ENCODE results near the gene DENND10. TPM values are rescaled to one million over a fixed set of nuclear protein-coding genes. Genes with fewer than 3 reads are reported as not detected.

Gene DENND10
- total and polyA plus RNA-seq, 4 donors, result 17.9 to 37.7 (median 27.3) TPM

GRCh38 chr10:119078422-119079179, 25.3 kb upstream of the DENND10 start:
- no peaks in the 10 kb centered on the region for H3K9me3 ChIP-seq (ENCODE audit: control insufficient read depth in 4 of 4, low read length in 3 of 4)
- peaks cover 8 to 24% (median 12%) of the 10 kb centered on the region in 4 donors for H3K4me1 ChIP-seq (ENCODE audit: control insufficient read depth in 4 of 4, insufficient read depth in 4 of 4, low read length in 3 of 4)
- DNase-seq (ENCODE audit: low spot score), result no peak
- WGBS, result 21% methylated on average over 10 of the region's 10 CpGs
- peak overlapping the region; percentile 99 to 100 for H3K27ac ChIP-seq (ENCODE audit: low read depth in 1 of 2, low read length in 2 of 2)
- no peaks in the 10 kb centered on the region for H3K27me3 ChIP-seq (ENCODE audit: control insufficient read depth in 4 of 4, insufficient read depth in 4 of 4, low read length in 3 of 4)
- peaks cover 0 to 1% (median 0%) of the 10 kb centered on the region in 4 donors for H3K36me3 ChIP-seq (ENCODE audit: control insufficient read depth in 4 of 4, insufficient read depth in 3 of 4, low read depth in 1 of 4, low read length in 3 of 4)
- peak overlapping the region; percentile 28 to 90 (median 80) for H3K4me3 ChIP-seq (ENCODE audit: low read depth in 1 of 3, low read length in 3 of 3)
- H3K9ac ChIP-seq (ENCODE audit: low read depth in 1 of 2, low read length in 2 of 2), result peak overlapping the region; percentile 95
- TF ChIP-seq SP1 (IDR thresholded peaks at IDR 0.05), result no peak
- no peak for TF ChIP-seq REST (IDR thresholded peaks at IDR 0.05)
- no peak for TF ChIP-seq HNF4A (conservative IDR thresholded peaks at IDR 0.05)
- TF ChIP-seq CTCF (IDR thresholded peaks at IDR 0.05; ENCODE audit: low read depth, low read length, missing input control), result no peak
- no peak for TF ChIP-seq FOXA2 (IDR thresholded peaks at IDR 0.05)
- no peak for TF ChIP-seq TAF1 (conservative IDR thresholded peaks at IDR 0.05)
- TF ChIP-seq RXRA (IDR thresholded peaks at IDR 0.05), result no peak
- no peak for TF ChIP-seq FOXA1 (IDR thresholded peaks at IDR 0.05)
- no peak for TF ChIP-seq ATF3 (IDR thresholded peaks at IDR 0.05)
- no peak for TF ChIP-seq HNF4G (IDR thresholded peaks at IDR 0.05)
- no peak for TF ChIP-seq ZBTB33 (IDR thresholded peaks at IDR 0.05)

GRCh38 chr10:119079599-119080520, 24.1 kb upstream of the DENND10 start:
- H3K4me3 ChIP-seq (ENCODE audit: low read depth in 1 of 3, low read length in 3 of 3), result peak overlapping the region; percentile 80 to 94 (median 90)
- peak; percentile 75 for DNase-seq (ENCODE audit: low spot score)
- H3K4me1 ChIP-seq (ENCODE audit: control insufficient read depth in 4 of 4, insufficient read depth in 4 of 4, low read length in 3 of 4), result peaks cover 5 to 30% (median 12%) of the 10 kb centered on the region in 4 donors
- under 1% methylated on average over 48 of the region's 48 CpGs for WGBS
- H3K27ac ChIP-seq (ENCODE audit: low read depth in 1 of 2, low read length in 2 of 2), result peak overlapping the region; percentile 99 to 100
- H3K9me3 ChIP-seq (ENCODE audit: control insufficient read depth in 4 of 4, low read length in 3 of 4), result no peaks in the 10 kb centered on the region
- peak overlapping the region; percentile 95 for H3K9ac ChIP-seq (ENCODE audit: low read depth in 1 of 2, low read length in 2 of 2)
- no peaks in the 10 kb centered on the region for H3K27me3 ChIP-seq (ENCODE audit: control insufficient read depth in 4 of 4, insufficient read depth in 4 of 4, low read length in 3 of 4)
- peaks cover 0 to 1% (median 0%) of the 10 kb centered on the region in 4 donors for H3K36me3 ChIP-seq (ENCODE audit: control insufficient read depth in 4 of 4, insufficient read depth in 3 of 4, low read depth in 1 of 4, low read length in 3 of 4)
- TF ChIP-seq REST (IDR thresholded peaks at IDR 0.05), result no peak
- peak; percentile 94 to 96 for TF ChIP-seq EGR1 (IDR thresholded peaks at IDR 0.05; ENCODE audit: low read depth in 2 of 2)
- TF ChIP-seq SP1 (IDR thresholded peaks at IDR 0.05), result peak; percentile 48
- TF ChIP-seq FOXA2 (IDR thresholded peaks at IDR 0.05), result no peak
- TF ChIP-seq HNF4G (IDR thresholded peaks at IDR 0.05), result no peak
- no peak for TF ChIP-seq ATF3 (IDR thresholded peaks at IDR 0.05)
- TF ChIP-seq HNF4A (conservative IDR thresholded peaks at IDR 0.05), result peak in 1 of 2 donors; percentile 12
- peak in 1 of 2 donors; percentile 32 for TF ChIP-seq RXRA (IDR thresholded peaks at IDR 0.05)
- TF ChIP-seq TAF1 (conservative IDR thresholded peaks at IDR 0.05), result no peak
- no peak for TF ChIP-seq GABPA (IDR thresholded peaks at IDR 0.05 in 1 of 2, conservative IDR thresholded peaks at IDR 0.05 in 1 of 2)
- TF ChIP-seq MAX (IDR thresholded peaks at IDR 0.05), result no peak
